ENCODE results near the gene BTBD9.

Gene BTBD9

DNA sequence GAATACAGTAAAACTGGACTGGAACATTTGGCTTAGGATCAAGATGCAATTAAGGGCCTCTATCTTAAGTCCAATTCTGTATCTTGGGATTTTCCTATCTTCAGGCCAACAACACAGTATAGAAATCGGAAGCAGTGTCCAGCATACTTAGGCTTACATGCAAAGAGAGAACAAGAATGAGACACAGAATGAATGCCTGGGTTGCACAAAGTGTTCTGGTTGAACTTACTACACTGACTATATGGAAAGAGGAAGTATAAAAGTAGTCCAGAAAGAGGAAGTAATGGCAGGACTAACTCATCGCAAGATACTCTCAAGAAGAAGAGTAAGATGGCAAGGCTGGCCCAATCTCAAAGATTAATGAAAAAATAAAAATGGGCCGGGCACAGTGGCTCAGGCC, 87.6 kb downstream of the BTBD9 start:
- peak; percentile 71 for DNase-seq

DNA sequence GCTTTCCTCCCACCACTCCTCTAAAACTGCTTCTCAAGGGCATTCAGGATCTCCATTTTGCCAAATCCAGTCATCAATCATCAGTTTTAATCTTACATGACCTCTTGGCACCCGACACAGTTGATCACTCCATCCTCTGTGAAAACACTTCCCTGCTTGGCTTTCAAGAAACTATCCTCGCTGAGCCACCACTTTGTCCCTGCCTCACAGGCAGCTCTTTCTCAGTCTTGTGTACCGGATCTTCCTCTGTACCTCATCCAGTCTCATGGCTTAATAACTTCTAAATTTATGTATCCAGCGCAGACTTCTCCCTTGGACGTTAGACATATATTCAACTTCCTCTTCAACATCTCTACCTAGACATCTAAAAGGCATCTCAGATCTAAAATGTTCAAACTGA, 89.9 kb downstream of the BTBD9 start:
- DNase-seq = no peak

DNA sequence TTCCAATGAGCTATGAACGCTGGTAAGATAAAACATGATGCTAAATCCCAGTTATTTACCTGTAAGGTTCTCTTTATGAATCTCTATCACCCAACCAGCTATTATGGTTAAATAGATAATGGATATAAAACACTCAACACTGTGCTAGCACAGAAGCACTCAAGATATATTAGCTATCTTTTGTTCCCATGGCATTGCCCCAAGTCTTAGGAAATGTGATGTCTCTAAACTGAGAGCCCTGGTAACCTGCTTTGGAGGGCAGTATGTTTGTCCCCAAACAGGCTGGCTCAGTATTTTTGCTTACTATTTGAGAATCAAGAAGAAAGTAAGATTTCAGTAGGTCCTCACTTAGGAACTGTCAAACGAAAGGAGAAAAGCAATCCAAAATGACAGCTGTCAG, 90.5 kb downstream of the BTBD9 start:
- DNase-seq = no peak

DNA sequence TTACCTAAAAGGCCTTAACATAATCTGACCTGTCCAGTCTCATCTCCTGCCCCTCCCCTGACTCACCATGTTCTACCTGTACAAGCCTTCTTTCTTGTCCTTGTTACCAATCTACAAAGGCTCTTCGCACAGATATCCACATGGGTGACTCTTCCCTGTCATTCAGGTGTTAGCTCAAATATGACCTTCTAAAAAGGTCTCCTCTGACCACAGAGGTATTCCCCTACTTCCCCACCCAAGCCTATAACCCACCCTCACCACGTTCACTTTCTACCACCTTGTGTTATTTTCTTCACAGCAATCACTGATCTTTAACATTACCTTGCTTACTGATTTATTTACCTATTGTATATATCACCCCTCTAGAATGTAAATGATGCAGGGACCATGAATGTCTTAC, 96.7 kb downstream of the BTBD9 start:
- DNase-seq = no peak

DNA sequence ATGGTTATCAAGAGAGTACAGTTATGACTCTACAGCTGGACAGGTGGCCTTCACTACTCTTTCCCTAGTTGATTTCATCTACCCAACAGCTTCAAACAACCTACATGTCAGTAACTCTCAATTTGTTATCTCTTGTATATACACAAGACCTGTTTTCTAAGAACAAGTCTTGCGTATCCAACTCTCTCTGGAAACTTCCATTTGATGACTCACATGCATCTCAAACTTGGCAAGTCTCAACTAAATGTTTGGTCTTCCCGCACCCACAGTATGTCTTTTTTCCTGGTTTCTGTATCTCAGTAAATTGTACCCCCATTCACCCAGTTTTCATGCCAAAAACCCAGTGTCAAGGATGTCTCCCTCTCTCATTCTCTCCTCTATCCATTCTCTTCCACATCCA, 97.7 kb downstream of the BTBD9 start:
- no peak for DNase-seq

DNA sequence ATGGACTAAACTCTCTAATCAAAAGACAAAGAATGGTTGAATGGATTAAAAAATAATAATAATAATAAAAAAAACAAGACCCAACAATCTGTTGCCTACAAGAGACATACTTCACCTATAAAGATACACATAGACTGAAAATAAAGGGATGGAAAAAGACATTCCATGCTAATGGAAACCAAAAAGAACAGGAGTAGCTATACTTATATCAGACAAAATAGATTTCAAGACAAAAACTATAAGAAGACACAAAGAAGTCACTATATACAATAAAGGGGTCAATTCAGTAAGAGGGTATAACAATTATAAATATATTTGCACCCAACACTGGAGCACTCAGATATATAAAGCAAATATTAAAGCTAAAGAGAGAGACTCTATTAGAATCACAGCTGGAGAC, 106.7 kb downstream of the BTBD9 start:
- DNase-seq = no peak

DNA sequence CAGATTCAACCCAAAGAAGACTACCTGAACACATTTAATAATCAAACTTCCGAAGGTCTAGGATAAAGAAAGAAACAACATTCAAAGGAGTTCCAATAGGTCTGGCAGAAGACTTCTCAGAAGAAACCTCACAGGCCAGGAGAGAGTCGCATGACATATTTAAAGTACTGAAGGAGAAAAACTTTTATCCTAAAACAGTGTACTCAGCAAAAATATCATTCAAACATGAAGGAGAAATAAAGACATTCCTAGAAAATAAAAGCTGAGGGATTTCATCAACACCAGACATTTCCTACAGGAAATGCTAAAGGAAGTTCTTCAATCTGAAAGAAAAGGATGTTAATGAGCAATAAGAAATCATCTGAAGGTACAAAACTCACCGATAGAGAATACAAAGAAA, 108.6 kb downstream of the BTBD9 start:
- DNase-seq = no peak

DNA sequence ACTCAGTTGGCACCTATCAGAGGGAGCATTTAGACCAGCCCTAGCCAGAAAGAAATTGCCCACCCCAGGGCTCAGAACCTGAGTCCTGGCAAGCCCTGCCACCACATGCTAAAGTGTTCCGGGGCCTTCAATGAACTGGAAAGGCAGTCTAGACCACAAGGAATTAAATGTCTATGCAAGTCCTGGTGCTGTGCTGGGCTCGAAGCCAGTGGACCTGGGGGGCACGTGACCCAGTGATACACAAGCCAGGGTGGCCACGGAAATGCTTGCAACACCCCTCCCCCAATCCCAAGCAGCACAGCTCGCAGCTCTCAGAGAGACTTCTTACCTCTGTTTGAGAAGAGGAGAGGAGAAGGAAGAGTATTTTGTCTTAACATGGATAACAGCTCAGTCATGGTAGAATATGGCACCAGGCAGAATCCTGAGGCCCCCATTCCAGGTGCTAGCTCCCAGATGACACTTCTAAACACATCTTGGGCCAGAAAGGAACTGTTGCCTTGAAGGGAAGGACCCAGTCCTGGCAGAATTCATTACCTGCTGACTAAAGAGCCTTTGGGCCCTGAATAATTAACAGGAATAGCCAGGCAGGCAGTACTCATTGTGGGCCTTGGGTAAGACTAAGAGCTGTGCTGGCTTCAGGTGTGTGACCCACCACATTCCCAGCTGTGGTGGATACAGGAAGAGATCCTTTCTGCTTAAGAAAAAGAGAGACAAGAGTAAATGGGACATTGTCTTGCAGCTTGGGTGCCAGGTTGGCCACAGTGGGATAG, 111.3 kb downstream of the BTBD9 start:
- no peak for DNase-seq

DNA sequence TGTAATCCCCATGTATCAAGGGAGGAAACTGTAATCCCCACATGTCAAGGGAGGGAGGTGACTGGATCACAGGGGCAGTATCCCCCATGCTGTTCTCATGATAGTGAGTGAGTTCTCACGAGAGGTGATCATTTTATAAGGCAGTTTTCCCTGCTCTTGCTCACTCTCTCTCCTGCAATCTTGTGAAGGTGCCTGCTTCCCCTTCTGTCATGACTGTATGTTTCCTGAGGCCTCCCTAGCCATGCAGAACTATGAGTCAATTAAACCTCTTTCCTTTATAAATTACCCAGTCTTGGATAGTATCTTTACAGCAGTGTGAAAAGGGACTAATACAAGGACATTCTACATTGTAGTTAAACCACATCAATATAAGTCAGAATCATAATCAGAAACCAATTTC, 112.4 kb downstream of the BTBD9 start:
- DNase-seq = no peak

DNA sequence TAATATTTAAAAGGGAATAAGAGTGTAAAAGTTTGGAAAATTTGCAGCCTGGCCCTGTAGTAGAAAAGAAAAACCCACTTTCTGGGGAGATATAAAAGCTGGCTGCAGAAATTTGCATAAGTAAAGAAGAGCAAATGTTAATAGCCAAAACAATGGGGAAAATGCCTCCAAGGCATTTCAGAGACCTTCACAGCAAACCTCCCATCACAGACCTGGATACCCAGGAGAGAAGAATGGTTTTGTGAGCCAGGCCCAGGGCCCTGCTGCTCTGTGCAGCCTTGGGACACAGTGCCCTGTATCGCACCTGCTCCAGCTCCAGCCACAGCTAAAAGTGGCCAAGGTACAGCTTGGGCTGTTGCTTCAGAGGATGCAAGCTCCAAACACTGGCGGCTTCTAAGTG, 113.8 kb downstream of the BTBD9 start:
- no peak for DNase-seq

DNA sequence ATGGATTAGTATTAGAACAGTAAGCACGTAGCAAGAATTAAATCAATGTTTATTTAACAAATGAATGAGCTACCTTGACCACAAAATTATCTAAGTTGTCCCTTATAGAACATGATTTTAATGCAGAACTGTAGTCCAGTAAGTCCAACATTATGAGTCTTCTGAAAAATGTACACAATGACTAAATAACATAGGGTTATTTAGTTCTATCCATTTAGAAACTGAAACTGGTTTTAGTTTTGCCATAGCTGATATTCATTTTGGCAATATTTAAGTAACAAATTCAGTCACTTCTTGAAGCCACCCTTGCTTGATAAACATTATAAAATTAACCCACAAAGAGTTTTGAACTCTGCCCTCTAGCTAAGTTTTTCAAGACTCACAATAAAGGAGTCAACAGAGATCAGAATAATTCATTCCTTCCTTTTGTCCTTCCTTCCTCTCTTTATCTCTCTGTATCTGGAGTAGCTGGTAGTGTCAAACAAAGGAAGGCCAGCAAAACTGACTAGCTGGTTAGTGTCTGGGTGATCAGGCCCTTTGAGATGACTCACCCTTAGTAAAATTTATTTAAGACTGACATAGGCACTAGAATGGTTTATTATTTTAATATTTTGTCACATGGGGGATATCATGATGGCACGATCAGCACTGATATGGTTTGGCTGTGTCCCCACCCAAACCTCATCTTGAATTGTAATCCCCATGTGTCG, 115.1 kb downstream of the BTBD9 start:
- no peak for DNase-seq

DNA sequence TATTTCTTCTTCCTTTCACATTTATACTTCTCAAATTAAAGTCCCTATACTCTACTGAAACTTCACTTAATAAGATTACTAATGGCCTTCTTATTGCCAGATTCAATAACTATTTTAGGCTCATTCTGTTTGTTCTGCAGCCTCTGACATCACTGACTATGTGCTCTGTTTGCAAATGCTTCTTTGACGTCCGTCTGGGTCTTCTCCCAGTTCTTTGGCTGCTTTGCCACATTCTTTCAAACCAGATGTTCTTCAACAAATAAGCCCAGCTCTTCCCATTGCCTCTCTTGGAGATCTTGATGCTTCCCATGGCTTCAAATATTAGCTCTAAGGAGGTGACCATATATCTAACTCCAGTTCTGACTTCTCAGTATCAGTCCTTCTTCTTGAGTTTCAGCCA, 117.4 kb downstream of the BTBD9 start:
- DNase-seq = no peak

DNA sequence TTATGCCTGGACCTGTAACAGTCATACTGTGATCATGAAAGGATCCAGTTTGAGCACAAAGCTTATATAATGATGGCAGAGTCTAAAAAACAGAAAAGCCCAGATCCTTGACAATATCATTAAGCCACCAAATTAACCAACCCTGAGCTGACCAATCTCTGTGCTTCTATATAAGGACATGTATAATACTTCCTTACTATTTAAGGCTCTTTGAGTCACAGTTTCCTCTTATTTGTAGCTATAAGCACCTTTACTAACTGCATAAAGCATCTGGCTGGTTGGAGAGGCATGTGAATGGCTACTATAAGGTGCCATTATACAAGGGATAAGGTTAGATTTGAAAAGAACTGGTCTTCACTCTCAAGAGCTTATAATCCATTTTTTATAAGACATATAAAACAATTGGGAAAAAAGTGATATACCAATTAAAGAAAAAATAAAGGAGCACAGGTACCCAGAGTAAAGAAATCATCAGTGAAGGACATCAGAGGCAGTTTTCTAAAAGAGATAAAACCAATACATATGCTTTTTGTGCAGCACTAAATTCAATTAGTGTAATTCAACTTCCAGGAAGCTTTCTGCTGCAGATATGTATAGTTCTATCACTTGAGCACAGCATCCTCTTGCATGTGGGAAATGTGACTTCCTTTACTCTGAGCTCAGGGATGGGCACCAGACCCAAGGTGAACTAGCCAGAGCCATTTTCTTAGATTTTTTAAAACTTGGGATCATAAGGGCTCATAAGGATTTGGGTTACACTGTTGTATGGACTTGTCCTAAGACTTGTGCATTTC, 121.0 kb downstream of the BTBD9 start:
- DNase-seq = no peak

DNA sequence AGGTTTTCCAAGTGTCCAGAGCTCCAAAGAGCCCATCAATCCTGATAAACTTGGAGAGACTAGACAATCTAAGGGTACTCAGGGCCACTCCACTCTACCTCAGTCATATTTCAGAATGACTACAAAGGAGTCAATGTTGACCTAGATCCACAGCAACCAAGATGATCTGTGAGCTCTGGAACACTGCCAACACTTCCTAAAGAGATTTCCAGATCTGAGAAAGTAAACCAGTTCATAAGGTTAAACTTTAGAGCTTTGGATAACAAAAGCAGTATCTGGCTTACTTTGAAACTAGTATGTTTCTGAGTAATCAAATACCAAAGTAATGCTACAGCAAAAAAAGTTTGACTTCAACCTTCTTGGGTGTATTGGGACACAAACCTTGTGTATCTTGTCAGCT, 122.7 kb downstream of the BTBD9 start:
- DNase-seq = no peak

DNA sequence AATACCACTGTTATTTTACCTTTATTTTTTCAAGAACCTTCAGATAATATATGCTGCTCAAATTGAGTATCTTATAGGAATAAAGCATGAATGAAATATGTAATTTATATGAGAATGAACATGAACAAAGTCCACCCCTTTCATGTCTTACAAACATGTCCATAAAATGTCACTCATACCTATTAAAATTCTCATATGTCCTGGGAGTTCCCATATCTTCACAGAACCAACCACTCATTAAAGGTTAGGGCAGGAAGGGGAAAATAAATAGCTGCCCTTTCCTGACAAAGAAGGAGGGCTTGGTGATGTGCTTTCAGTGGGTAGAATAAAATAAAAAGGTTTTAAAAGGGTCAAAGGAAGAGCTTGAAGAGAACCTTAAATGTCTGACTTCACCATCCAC, 125.3 kb downstream of the BTBD9 start:
- no peak for DNase-seq

DNA sequence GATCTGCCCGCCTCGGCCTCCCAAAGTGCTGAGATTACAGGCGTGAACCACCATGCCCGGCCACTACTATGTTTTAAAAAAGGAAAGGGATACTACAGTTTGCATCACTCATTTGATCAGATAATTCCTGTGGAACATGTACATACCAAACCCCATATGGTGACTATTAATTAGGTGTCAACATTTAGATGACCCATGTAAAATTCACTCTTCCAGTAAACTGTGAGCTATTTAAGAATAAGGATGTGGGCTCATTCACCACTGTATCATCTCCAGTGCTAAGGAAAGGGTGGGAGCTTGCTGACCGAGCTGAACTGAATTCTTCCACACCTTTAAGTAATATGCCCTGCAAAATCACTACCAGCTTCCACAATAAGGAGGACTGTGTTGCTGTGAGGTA, 127.5 kb downstream of the BTBD9 start:
- DNase-seq = no peak

DNA sequence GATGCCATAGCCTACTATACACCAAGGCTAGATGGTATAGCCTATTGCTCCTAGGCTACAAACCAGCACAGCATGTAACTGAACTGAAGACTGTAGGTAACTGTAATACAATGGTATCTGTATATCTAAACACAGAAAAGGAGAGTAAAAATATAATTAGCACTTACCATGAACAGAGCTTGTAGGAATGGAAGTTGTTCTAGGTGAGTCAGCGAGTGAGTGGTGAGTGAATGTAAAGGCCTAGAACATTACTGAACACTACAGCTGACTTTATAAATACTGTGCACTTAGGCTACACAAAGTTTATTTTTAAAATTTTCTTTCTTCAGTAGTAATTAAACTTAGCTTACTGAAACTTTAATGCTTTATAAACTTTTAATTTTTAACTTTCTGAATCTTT, 129.5 kb downstream of the BTBD9 start:
- no peak for DNase-seq

DNA sequence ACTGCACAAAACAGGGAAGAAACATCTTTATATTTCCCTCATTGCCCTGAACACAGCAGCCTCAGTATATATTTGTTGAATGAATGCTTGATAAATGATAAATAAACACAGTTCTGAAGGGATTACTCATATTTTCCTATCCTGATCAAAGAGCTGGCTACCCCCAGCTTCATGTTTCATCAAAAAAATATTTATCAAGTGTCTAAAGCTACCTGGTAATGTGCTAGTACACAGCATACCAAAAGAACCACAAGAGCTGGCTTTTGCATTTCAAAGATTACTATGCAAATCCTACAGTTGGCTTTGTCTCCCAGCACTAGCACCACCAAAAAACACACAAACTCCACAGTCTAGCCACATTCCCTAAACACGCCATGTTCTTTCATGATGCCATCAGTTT, 130.0 kb downstream of the BTBD9 start:
- no peak for DNase-seq

DNA sequence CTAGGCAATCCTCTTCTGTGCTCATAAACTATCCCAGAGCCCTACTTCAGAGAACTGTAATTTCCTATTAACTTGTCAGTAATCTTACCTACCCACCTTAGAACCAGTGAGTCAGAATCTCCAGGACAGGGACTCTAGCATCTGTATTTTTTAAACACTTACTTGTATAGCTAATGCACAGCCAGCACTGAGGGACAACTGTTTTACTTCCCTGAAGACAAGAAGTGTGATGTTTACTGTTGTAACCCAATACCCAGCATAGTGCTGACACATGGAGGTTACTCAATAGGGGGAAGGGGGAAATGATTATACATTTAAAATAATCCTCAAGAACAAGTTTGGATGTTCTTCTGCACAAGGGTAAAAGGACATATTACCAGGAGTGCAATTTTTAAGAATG, 130.8 kb downstream of the BTBD9 start:
- peak; percentile 20 for DNase-seq

DNA sequence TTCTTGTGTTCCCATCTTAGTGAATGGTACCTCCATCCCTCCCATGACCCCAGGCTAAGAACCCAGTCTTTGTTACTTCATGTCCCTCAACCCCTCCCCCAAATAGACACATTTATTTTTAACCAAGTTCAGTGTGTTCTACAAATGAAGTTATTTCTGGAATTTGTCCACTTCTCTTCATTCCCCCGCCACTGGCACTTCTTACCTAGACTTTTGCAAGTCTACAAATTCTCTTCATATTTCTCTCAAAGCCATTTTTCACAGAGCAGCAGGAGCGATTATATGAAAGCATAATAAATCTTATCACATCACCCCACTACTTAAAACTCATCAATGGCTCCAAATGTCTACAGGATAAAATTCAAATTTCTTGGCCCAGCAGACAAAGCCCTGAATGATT, 131.4 kb downstream of the BTBD9 start:
- no peak for DNase-seq

DNA sequence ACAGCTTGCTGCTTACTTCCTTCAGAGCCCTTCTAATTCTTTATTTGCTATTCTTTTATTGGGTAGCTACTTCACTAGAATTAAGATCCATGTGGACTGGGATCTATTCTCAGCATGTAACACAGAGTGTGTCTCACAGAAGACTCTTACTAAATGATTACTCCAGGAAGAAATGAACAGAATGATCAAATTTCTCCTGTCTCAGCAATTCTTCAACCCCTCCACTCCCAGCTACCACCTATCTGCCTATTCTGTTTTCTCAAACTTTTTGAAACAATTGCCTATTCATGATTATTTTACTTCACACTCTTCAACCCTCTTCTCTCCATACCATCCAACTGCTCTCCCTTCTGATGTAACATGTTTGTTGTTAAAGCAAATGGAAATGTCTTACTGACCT, 132.6 kb downstream of the BTBD9 start:
- DNase-seq = no peak

DNA sequence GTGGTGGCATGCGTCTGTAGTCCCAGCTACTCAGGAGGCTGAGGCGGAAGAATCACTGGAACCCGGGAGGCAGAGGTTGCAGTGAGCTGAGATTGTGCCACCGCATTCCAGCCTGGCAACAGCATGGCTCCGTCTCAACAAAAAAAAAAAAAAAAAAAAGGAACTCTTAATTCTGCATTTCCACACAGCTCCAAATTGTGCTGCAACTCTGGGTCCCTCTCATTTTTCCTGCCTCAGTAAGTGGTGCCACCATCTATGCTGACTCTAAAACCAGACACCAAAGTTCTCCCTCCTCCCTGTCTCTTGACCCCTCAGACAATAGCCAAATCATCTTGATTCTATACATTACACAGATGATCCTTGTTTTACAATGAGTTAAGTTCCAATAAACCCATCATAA, 133.9 kb downstream of the BTBD9 start:
- DNase-seq = no peak

DNA sequence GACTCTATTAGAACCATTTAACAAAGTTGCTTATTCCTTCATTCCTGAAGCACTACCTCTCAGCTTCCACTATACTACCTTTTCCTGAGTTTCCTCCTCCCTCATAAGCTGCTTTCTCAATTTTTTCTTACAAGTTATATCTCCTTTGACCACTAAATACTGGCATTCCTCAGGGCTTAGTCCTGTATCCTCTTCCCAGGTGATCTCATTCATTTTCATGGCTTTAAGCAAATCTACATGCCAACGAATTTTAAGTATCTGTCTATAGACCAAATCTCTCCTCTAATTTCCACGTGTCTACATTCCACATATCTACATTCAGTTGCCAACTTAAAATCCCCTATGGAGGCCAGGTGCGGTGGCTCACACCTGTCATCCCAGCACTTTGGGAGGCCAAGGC, 134.7 kb downstream of the BTBD9 start:
- no peak for DNase-seq

Measured in hematopoietic multipotent progenitor cell treated with erythropoietin and hydrocortisone succinate and interleukin-3 and kit ligand, for 6 days (in vitro differentiated cells).